Endothelial cell (in vitro differentiated cells): Measurements from ENCODE around the gene VPREB3. TPM values are rescaled to one million over a fixed set of nuclear protein-coding genes. Genes with fewer than 3 reads are reported as not detected.

Experiments
- DNase-seq: peaks from one replicate; pipeline ENCODE4 v3.0.0; 2021; ENCODE audit warnings: low spot score
- H3K27ac Mint-ChIP-seq: one replicate; pipeline ENCODE4 v1.8.0; 2021; ENCODE audit warnings: mixed read lengths, inconsistent platforms; ENCODE audit not compliant: unreplicated experiment
- H3K27me3 Mint-ChIP-seq: one replicate; pipeline ENCODE4 v1.8.0; 2021; ENCODE audit warnings: mild to moderate bottlenecking, moderate library complexity, mixed read lengths, inconsistent platforms; ENCODE audit not compliant: unreplicated experiment
- H3K36me3 Mint-ChIP-seq: one replicate; pipeline ENCODE4 v1.8.0; 2021; ENCODE audit warnings: mild to moderate bottlenecking, low read depth, mixed read lengths, inconsistent platforms; ENCODE audit not compliant: unreplicated experiment
- H3K4me1 Mint-ChIP-seq: one replicate; pipeline ENCODE4 v1.8.0; 2021; ENCODE audit warnings: mild to moderate bottlenecking, mixed read lengths, inconsistent platforms; ENCODE audit not compliant: unreplicated experiment
- H3K4me3 Mint-ChIP-seq: one replicate; pipeline ENCODE4 v1.8.0; 2021; ENCODE audit warnings: mild to moderate bottlenecking, mixed read lengths, inconsistent platforms; ENCODE audit not compliant: unreplicated experiment
- H3K9me3 Mint-ChIP-seq: one replicate; pipeline ENCODE4 v1.8.0; 2021; ENCODE audit warnings: mixed read lengths, inconsistent platforms; ENCODE audit not compliant: unreplicated experiment
- long read RNA-seq: library from polyadenylated mRNA; unstranded; transcript quantifications from one replicate; pipeline ENCODE4 v2.0.0, GENCODE V29; 2020; ENCODE audit not compliant: unreplicated experiment
- total RNA-seq: library from RNA; stranded (reverse); fragmentation: NEBNext Ultra II Directional; extraction: Animal tissue kit (Norgen Biotek cat#: 25700); gene quantifications from one replicate; pipeline ENCODE4 v1.2.1, GENCODE V29; 2021; ENCODE audit not compliant: unreplicated experiment
- TF ChIP-seq, protein P1 (sequence below): fragments of 200-600 bp; sonication (generic); IDR thresholded peaks from one replicate; pipeline ENCODE4 v1.5.0; 2021; ENCODE audit warnings: antibody characterized with exemption; ENCODE audit not compliant: unreplicated experiment

Gene VPREB3, protein sequence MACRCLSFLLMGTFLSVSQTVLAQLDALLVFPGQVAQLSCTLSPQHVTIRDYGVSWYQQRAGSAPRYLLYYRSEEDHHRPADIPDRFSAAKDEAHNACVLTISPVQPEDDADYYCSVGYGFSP
- not detected for total RNA-seq
- long read RNA-seq = 0 reads

DNA sequence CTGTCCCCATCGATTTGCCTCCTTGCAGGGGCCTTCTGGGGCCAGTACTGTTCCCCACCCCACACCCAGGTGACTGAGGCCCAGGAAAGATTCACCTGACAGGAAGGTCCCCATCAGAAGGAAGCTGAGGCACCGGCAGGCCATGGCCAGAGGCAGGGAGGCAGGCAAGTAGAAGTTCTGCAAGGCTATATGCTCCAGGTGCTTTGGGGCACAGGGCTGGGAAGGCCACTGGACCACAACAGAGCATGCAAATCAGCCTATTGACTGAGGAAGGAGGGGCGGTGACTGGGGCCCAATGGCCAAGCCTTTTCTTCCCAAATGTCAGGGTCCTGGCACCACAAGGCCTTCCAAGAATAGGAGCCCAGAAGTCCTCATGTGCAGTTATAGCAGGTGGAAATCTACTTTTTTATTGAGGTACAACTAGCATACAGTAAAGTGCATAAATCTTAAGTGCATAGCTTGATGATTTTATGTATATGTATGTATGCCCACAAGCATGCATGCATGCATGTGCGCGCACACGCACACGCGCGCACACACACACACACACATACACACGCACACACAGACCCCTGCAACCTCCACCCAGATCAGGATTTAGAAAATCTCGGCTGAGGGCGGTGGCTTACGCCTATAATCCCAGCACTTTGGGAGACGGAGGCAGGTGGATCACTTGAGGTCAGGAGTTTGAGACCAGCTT is at the start of gene VPREB3:
Gene VPREB3, minus strand, starts transcription at position 206 of the 700 bp plus-strand sequence. Its CDS starts 62 bp downstream, at position 144.
- TF ChIP-seq, protein P1, sequence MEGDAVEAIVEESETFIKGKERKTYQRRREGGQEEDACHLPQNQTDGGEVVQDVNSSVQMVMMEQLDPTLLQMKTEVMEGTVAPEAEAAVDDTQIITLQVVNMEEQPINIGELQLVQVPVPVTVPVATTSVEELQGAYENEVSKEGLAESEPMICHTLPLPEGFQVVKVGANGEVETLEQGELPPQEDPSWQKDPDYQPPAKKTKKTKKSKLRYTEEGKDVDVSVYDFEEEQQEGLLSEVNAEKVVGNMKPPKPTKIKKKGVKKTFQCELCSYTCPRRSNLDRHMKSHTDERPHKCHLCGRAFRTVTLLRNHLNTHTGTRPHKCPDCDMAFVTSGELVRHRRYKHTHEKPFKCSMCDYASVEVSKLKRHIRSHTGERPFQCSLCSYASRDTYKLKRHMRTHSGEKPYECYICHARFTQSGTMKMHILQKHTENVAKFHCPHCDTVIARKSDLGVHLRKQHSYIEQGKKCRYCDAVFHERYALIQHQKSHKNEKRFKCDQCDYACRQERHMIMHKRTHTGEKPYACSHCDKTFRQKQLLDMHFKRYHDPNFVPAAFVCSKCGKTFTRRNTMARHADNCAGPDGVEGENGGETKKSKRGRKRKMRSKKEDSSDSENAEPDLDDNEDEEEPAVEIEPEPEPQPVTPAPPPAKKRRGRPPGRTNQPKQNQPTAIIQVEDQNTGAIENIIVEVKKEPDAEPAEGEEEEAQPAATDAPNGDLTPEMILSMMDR = no peak
- Mint-ChIP-seq H3K4me3 (no peak within 1 kb of the TSS), H3K27me3 (peaks cover 7% of the 10 kb centered on the region), H3K36me3 (no peaks in the 10 kb centered on the region), H3K4me1 (peaks cover 11% of the 10 kb centered on the region), H3K27ac (no peak within 1 kb of the TSS), H3K9me3 (no peaks in the 10 kb centered on the region)
- no peak for DNase-seq

DNA sequence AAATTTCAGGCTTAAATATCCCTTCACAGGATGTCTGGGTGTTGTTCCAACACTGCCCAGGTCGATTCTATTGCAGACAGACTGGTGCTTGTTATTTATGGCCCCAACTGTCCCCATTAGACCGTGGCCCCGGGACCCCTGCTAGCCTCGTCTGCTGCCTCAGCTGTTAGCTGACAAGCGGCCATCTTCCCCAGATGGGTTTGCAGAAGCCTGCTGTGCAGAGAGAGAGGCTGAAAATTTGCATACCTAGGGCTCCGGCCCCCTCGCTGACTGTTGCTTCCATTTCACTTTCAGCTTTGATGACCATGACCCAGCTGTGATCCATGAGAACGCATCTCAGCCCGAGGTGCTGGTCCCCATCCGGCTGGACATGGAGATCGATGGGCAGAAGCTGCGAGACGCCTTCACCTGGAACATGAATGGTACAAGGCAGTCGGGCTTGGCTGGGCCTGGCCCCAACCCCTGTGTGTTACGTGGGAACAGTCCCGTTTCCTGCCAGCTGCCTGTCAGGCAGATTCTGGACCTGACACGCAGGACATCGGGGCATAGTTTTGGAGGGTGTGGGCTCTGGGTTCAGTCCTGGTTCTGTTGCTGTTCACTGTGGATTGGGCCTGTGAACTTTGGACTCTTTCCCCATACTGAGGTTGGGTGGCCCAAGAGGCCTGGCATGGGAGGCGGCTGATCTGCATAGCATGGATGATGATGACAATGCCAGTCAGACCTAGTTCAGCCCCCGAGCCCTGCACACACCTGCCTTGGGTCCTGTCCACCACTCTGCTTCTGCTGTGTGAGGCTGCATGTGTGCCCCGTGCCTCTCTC is 49.0 kb upstream of the VPREB3 start:
- Mint-ChIP-seq H3K4me1 (no peaks in the 10 kb centered on the region), H3K36me3 (peaks cover 47% of the 10 kb centered on the region), H3K27me3 (no peaks in the 10 kb centered on the region), H3K9me3 (no peaks in the 10 kb centered on the region), H3K27ac (no peak overlapping the region), H3K4me3 (peak overlapping the region; percentile 70)
- DNase-seq = no peak
- TF ChIP-seq, protein P1 = no peak

DNA sequence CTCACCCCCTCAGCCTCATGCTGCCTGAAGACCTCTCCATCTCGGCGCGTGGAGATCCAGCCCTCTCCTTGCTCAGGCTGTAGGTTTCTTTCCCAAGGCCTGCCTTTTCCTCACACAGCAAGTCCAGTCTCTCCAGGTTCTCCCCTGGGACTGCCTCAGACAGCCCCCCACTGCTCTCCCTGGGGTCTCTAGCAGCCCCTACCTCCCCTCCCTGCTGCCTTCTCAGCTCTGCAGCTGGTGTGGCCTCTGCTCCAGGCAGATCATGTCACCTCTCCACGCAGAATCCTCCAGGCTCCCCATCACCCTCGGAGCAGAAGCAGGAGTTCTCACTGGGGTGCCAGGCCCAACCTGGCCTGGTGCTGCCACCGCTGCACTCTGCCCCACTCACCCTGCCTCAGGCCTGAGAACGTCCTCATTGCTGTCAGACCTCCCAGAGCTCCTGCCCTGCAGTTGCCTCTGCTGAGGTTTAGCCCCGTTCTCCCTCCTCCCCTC is 47.7 kb upstream of the VPREB3 start:
- TF ChIP-seq, protein P1 = no peak
- H3K27ac Mint-ChIP-seq = no peak overlapping the region
- DNase-seq = no peak
- peaks cover 43% of the 10 kb centered on the region for H3K36me3 Mint-ChIP-seq
- H3K27me3 Mint-ChIP-seq = no peaks in the 10 kb centered on the region
- H3K4me1 Mint-ChIP-seq = no peaks in the 10 kb centered on the region
- H3K9me3 Mint-ChIP-seq = no peaks in the 10 kb centered on the region
- H3K4me3 Mint-ChIP-seq = peak overlapping the region; percentile 79

DNA sequence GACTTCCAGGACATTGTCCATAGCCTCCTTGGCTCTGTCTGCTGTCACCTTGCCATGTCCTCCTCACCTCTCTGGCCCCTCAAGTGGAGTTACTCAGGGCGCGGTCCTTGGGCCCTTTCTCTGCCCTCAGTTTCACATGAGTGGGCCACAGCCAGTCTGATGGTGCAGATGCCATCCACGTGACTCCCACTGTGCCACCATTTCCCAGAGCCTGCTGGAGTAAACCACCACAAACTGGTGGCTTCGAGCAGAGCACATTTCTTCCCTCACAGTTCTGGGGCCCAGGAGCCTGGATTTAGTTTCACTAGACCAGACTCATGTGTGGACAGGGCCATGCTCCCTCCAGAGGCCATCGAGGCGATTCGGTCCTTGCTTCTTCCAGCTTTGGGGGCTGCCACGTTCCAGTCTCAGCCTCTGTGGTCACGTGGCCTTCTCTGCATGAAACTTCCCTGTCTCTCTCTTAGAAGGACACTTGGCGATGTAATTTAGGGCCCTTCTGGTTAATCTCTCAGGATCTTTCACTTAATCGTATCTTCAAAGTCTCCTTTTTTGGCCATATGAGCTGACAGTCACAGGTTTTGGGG is 47.1 kb upstream of the VPREB3 start:
- Mint-ChIP-seq H3K9me3 (no peaks in the 10 kb centered on the region), H3K36me3 (peaks cover 46% of the 10 kb centered on the region), H3K27me3 (no peaks in the 10 kb centered on the region), H3K4me3 (peak overlapping the region; percentile 79), H3K4me1 (no peaks in the 10 kb centered on the region), H3K27ac (peak overlapping the region; percentile 30)
- DNase-seq = no peak
- TF ChIP-seq, protein P1 = no peak
